ENCODE results near the gene IFT172.

GRCh38 chr2:27445155-27445554 lies 44.4 kb downstream of the IFT172 start:
- TF ChIP-seq GATA2 (IDR thresholded peaks at IDR 0.05; ENCODE audit: insufficient read depth, insufficient read length, low read depth, low read length) (no peak), POLR2AphosphoS5 (IDR thresholded peaks at IDR 0.05; ENCODE audit: insufficient read depth, low read depth, low read length) (no peak), EZH2 (IDR thresholded peaks at IDR 0.05; ENCODE audit: borderline replicate concordance, low read depth, low read length, severe bottlenecking) (no peak), FOS (IDR thresholded peaks at IDR 0.05; ENCODE audit: borderline replicate concordance, insufficient read depth, low read length) (no peak)
- TF ChIP-seq, protein P1, sequence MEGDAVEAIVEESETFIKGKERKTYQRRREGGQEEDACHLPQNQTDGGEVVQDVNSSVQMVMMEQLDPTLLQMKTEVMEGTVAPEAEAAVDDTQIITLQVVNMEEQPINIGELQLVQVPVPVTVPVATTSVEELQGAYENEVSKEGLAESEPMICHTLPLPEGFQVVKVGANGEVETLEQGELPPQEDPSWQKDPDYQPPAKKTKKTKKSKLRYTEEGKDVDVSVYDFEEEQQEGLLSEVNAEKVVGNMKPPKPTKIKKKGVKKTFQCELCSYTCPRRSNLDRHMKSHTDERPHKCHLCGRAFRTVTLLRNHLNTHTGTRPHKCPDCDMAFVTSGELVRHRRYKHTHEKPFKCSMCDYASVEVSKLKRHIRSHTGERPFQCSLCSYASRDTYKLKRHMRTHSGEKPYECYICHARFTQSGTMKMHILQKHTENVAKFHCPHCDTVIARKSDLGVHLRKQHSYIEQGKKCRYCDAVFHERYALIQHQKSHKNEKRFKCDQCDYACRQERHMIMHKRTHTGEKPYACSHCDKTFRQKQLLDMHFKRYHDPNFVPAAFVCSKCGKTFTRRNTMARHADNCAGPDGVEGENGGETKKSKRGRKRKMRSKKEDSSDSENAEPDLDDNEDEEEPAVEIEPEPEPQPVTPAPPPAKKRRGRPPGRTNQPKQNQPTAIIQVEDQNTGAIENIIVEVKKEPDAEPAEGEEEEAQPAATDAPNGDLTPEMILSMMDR (IDR thresholded peaks at IDR 0.05; ENCODE audit: extremely low read depth in 1 of 2, insufficient read depth in 1 of 2, low read depth in 1 of 2, low read length in 2 of 2), result no peak
